Stimulated activated CD8-positive, alpha-beta memory T cell treated with anti-CD3 and anti-CD28 coated beads, Interleukin-4, amount 100 ng/mL, for 24 hours (primary cell): ENCODE results near the gene ORMDL3.
"Not testable (repeated sequence)": the region's sequence is repeated elsewhere in the genome, so short reads cannot be mapped to it uniquely, and the experiment has no call there.

ENCODE experiments used
- DNase-seq: peaks from one replicate; pipeline ENCODE4 v3.0.0-alpha.2; 2020; ENCODE audit warnings: low read depth

The ORMDL3 gene

GRCh38 chr17:39924691-39925055 is 2.7 kb downstream of the ORMDL3 start:
- DNase-seq = no peak

GRCh38 chr17:39923836-39924690 is 3.3 kb downstream of the ORMDL3 start:
- DNase-seq = no peak

DNA sequence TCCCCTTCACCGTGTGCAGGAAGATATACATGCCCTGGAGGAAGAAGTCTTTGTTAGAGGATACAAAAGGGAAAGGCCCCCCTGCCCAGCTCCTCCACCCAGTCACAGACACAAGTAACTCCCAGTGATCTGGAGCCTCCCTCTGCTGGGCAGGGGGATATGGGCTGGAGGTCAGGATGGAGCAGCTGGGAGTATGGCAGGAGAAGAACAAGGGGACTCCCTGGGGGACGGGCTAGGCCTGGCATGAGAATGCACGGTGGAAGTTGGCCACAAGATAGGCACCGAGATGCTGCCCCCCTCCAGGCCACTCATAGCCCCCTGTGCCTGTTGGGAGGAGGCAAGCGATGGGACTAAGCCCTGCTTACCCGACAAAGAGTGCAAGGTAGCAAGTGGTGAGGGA is 4.2 kb downstream of the ORMDL3 start:
- no peak for DNase-seq

GRCh38 chr17:39922006-39922405 is 5.4 kb downstream of the ORMDL3 start:
- no peak for DNase-seq

- DNase-seq = no peak
Measured at GRCh38 chr17:39921323-39921722, 6.1 kb downstream of the ORMDL3 start.

- peak; percentile 58 for DNase-seq
Measured at GRCh38 chr17:39920218-39921210, 6.9 kb downstream of the ORMDL3 start.

DNA sequence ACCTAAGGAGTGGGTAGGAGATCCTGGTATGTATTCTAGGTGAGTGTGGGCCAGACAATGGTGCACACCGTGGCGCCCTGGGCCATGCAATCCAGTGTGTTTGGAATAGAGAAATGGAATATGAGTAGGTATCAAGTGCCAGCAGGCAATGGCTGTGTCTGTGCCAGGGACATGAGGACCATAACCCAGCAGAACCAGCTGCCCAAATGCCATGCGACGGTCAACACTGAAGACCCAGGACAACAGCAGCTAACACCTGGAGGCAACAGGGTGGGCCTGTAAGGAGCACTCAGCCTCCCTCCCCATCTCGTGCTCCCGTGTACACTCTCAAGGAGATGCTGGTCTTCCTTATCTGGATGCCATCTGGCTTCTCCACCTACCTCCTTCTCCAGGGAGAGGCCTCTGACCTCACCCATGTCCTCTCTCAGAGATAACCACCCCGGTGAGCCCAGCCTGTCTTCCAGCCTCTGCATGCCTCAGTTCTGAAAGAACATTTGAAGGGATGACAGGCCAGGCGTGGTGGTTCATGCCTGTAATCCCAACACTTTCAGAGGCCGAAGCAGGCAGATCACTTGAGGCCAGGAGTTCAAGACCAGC is 8.2 kb downstream of the ORMDL3 start:
- DNase-seq = no peak

DNA sequence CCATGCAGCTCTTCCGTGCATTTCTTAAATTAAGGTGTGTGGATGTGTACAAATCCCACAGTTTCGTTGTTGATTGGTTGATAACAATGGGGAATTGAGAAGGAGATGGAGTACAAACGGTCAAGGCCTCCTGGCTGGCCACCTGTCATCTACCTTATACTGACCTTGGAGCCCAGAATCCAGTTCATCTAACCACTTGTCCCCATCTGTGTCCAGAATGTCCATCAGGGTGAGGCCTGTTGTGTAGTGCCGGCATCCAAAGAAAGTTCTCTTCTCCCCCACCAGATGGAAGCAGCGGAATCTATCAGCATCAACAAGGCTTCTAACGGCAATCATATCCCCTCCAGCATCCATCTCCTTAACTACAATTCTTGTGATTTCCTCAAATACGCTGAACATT is 10.5 kb downstream of the ORMDL3 start:
- no peak for DNase-seq

DNA sequence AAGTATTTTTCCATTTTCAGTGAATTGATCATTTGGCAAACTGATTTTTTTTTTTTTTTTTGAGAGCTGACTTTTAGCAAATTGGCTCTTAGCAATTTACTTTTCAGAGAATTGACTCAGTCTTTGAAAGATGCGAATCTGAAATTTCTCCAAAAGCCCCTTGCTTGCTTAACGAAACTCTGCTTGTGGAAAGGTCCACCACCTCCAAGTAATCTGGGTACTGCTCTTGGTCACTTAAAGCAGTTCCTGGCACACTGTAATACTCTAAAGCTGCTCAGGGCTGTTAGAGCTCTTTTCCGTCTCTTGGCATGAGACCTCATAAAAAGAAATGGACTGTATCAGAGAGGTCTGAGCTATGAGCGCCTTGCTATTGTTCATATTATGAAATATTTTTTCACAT is 11.8 kb downstream of the ORMDL3 start:
- no peak for DNase-seq

GRCh38 chr17:39913989-39914388 is 13.4 kb downstream of the ORMDL3 start:
- no peak for DNase-seq

DNA sequence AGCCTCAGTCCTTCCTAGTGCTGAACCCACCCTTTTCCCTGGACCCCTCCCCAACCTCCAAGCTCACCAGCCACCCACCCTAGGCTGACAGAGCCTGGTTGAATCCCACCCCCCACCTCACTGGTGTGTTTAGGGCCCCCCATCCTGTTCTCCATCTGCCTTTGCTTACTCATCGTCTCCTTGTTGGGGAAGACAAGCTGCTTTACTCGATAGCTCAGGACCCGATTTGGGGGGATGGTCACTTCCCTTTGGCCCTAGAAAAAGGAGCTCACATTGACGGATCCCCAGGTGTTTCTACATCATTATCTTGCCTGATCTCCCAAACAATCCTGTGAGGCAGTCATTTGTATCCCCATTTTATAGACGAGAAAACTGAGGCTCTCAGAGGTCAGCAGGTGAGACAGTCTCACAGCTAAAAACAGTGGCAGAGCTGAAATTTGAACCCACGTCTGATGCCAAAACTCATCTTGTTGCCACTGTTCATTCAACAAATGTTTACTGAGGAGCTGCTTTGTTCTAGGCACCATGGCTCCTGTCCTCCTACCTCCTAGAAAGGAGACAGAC is 18.5 kb downstream of the ORMDL3 start:
- no peak for DNase-seq

GRCh38 chr17:39904990-39905288 is 22.5 kb downstream of the ORMDL3 start:
- DNase-seq = no peak

GRCh38 chr17:39903158-39903884 is 24.1 kb downstream of the ORMDL3 start:
- no peak for DNase-seq

GRCh38 chr17:39902027-39902426 is 25.4 kb downstream of the ORMDL3 start:
- not testable (repeated sequence) for DNase-seq

GRCh38 chr17:39899215-39899614 is 28.2 kb downstream of the ORMDL3 start:
- no peak for DNase-seq

DNA sequence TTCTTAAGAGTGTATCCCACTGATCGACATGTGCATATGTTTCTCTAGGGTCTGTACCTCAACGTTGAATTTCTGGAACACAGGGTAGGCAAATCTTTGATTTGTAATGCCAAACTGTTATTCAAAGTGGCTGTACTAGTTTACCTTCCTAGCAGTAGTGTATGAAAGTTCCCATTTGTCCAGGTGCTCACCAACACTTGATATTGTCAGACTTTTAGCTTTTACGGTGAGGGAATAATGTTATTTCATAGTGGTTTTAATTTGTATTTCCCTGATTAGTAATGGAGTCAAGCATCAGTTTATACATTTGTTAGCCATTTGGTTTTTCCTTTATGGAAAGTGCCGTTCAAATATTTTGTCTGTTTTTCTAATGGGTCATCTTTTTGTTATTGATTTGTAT is 29.3 kb downstream of the ORMDL3 start:
- no peak for DNase-seq

GRCh38 chr17:39894681-39895376 is 32.6 kb downstream of the ORMDL3 start:
- no peak for DNase-seq

DNA sequence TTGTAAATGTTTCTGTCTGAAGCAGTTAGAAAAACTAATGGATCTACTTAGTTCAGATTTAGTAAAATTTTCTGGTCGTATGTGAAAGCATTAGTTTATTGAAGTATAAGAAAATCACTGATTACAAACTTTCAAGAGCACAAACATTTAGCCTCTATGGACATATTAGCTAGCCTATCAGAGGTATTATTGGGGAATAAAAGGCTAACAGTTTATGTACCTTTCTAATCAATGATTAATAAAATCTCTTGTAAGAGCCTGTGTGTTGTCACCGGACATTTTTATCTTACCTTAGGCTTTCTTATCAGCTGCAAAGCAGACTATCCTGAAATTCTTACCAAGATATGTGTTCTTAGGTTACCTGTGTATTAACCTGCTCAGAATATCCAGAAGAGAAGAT is 38.2 kb downstream of the ORMDL3 start:
- DNase-seq = no peak

- no peak for DNase-seq
Measured at GRCh38 chr17:39887078-39887477, 40.3 kb downstream of the ORMDL3 start.

- DNase-seq = not testable (repeated sequence)
Measured at GRCh38 chr17:39886102-39886501, 41.3 kb downstream of the ORMDL3 start.

DNA sequence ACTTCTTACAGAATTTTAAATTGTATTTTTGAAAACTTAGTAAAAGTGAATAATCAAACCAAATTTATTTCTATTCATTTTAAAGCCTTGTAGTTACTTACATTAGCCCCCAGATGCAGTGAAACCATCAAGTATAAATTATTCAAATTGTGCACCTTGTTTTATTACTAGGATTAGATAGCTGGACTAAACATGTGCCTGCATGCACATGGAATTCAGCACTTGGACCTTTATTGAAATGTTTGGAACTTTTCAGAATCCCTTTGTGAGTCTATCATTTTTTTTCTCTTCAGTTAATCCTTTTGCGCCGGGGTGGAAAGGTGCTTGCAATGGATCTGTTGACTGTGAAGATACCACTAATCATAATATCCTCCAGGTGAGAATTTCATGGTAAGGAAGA is 54.6 kb downstream of the ORMDL3 start:
- DNase-seq = no peak
